ENCODE measurements around the gene PLEKHA7.

Gene PLEKHA7

DNA sequence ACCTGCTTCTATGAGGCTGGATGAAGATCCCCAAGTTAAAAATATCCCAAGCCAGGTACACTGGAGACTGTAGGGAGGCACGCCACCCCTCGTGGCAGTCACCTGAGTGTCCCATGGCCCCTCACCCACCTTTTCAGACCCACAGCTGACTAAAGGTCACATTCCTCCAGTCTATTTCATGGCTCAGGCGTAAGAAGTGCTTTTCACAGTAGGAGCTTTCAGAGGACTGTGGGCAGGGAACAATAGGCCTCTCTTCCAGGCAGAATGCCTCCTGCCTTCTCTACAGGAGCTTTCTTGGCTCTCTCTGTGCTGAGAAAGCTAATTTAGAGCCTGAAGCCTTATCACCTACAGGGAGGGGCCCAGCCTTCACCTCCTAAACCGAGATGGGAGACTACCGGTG, 201.9 kb downstream of the PLEKHA7 start:
- no peak for TF ChIP-seq ZFX (IDR thresholded peaks at IDR 0.05; ENCODE audit: borderline replicate concordance)
- TF ChIP-seq, protein P1, sequence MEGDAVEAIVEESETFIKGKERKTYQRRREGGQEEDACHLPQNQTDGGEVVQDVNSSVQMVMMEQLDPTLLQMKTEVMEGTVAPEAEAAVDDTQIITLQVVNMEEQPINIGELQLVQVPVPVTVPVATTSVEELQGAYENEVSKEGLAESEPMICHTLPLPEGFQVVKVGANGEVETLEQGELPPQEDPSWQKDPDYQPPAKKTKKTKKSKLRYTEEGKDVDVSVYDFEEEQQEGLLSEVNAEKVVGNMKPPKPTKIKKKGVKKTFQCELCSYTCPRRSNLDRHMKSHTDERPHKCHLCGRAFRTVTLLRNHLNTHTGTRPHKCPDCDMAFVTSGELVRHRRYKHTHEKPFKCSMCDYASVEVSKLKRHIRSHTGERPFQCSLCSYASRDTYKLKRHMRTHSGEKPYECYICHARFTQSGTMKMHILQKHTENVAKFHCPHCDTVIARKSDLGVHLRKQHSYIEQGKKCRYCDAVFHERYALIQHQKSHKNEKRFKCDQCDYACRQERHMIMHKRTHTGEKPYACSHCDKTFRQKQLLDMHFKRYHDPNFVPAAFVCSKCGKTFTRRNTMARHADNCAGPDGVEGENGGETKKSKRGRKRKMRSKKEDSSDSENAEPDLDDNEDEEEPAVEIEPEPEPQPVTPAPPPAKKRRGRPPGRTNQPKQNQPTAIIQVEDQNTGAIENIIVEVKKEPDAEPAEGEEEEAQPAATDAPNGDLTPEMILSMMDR (IDR thresholded peaks at IDR 0.05), result no peak
- H3K27ac ChIP-seq, result no peak overlapping the region

GRCh38 chr11:16811136-16812020, 202.8 kb downstream of the PLEKHA7 start:
- TF ChIP-seq ZFX (IDR thresholded peaks at IDR 0.05; ENCODE audit: borderline replicate concordance), result no peak
- TF ChIP-seq, protein P1 (IDR thresholded peaks at IDR 0.05), result no peak
- no peak overlapping the region for H3K27ac ChIP-seq

- H3K27ac ChIP-seq, result no peak overlapping the region
Observed at GRCh38 chr11:16809886-16810668, 204.1 kb downstream of the PLEKHA7 start.

GRCh38 chr11:16807306-16807705, 206.9 kb downstream of the PLEKHA7 start:
- TF ChIP-seq, protein P1 (IDR thresholded peaks at IDR 0.05), result no peak
- TF ChIP-seq ZFX (IDR thresholded peaks at IDR 0.05; ENCODE audit: borderline replicate concordance), result no peak

More at GRCh38 chr11:16809886-16810668, 204.1 kb downstream of the PLEKHA7 start:
- no peak for TF ChIP-seq ZFX (IDR thresholded peaks at IDR 0.05; ENCODE audit: borderline replicate concordance)
- TF ChIP-seq, protein P1 (IDR thresholded peaks at IDR 0.05), result no peak

GRCh38 chr11:16806791-16807190, 207.4 kb downstream of the PLEKHA7 start:
- TF ChIP-seq ZFX (IDR thresholded peaks at IDR 0.05; ENCODE audit: borderline replicate concordance), result no peak
- TF ChIP-seq, protein P1 (IDR thresholded peaks at IDR 0.05), result no peak
- H3K27ac ChIP-seq, result no peak overlapping the region

More at GRCh38 chr11:16807306-16807705, 206.9 kb downstream of the PLEKHA7 start:
- H3K27ac ChIP-seq, result no peak overlapping the region

- H3K27ac ChIP-seq, result no peak overlapping the region
- TF ChIP-seq, protein P1 (IDR thresholded peaks at IDR 0.05), result no peak
- no peak for TF ChIP-seq ZFX (IDR thresholded peaks at IDR 0.05; ENCODE audit: borderline replicate concordance)
Observed at GRCh38 chr11:16805938-16806337, 208.3 kb downstream of the PLEKHA7 start.
